CD4-positive, alpha-beta T cell (primary cell): ENCODE data around the gene MUSK. TPM values are rescaled to one million over a fixed set of nuclear protein-coding genes. Genes with fewer than 3 reads are reported as not detected.

Source experiments
- ATAC-seq: fragments of 200-7000 bp; cut with Tn5 transposase; one replicate; pipeline ENCODE4 v1.10.0; 2022; ENCODE audit warnings: mild to moderate bottlenecking; ENCODE audit not compliant: poor library complexity
- CTCF ChIA-PET: fragments of 350-600 bp; sonication (Branson Sonifier 250); formaldehyde crosslinking; loops from one replicate; lab custom pipeline; 2021; ENCODE audit warnings: antibody characterized with exemption, inconsistent platforms; lab: Charles Lee
- POLR2A ChIA-PET: fragments of 350-600 bp; sonication (Branson Sonifier 250); formaldehyde crosslinking; loops from one replicate; lab custom pipeline; 2021; ENCODE audit warnings: antibody characterized with exemption, inconsistent platforms; lab: Charles Lee
- DNase-seq, 14 experiments: peaks; one replicate each; pipeline ENCODE4 v3.0.0-alpha.2; 2013 to 2020; ENCODE audit warnings: mixed read lengths in 2 of 14
- H3K27ac ChIP-seq, 2 donors: one replicate each; pipeline versions ENCODE4 v1.5.1 to v1.7.0; 2013; ENCODE audit warnings: low read length in 2 of 2, low read depth in 1 of 2, mild to moderate bottlenecking in 1 of 2
- H3K27me3 ChIP-seq, 2 experiments: 1 replicate in 1 of 2; 2 replicates in 1 of 2; pipeline versions ENCODE4 v1.6.1 to v1.7.0; 2013; ENCODE audit warnings: low read length in 2 of 2, control low read depth in 1 of 2, mild to moderate bottlenecking in 1 of 2, moderate library complexity in 1 of 2; ENCODE audit not compliant: insufficient read depth in 2 of 2, control insufficient read depth in 1 of 2
- H3K36me3 ChIP-seq: one replicate; pipeline ENCODE4 v1.6.1; 2013; ENCODE audit warnings: low read length, control low read depth; ENCODE audit not compliant: insufficient read depth
- H3K4me1 ChIP-seq: one replicate; pipeline ENCODE4 v1.6.1; 2013; ENCODE audit warnings: low read length, control low read depth; ENCODE audit not compliant: insufficient read depth
- H3K4me3 ChIP-seq: one replicate; pipeline ENCODE4 v1.5.1; 2013; ENCODE audit warnings: mild to moderate bottlenecking, low read length, moderate library complexity
- H3K9me3 ChIP-seq, 2 experiments: 1 replicate in 1 of 2; 2 replicates in 1 of 2; pipeline versions ENCODE4 v1.6.1 to v1.7.0; 2013; ENCODE audit warnings: low read length in 2 of 2, mild to moderate bottlenecking in 2 of 2, control low read depth in 1 of 2, moderate library complexity in 1 of 2; ENCODE audit not compliant: control insufficient read depth in 1 of 2, insufficient read depth in 1 of 2
- H3K27ac Mint-ChIP-seq: one replicate; pipeline ENCODE4 v1.8.0; 2020; ENCODE audit warnings: mixed read lengths
- H3K27me3 Mint-ChIP-seq: one replicate; pipeline ENCODE4 v1.8.0; 2021; ENCODE audit warnings: mixed read lengths
- H3K36me3 Mint-ChIP-seq: one replicate; pipeline ENCODE4 v1.8.0; 2021; ENCODE audit warnings: low read depth, mixed read lengths
- H3K4me1 Mint-ChIP-seq: one replicate; pipeline ENCODE4 v1.8.0; 2021; ENCODE audit warnings: low read depth, mixed read lengths
- H3K4me3 Mint-ChIP-seq: one replicate; pipeline ENCODE4 v1.8.0; 2020; ENCODE audit warnings: mild to moderate bottlenecking, mixed read lengths
- H3K9me3 Mint-ChIP-seq: one replicate; pipeline ENCODE4 v1.8.0; 2020; ENCODE audit warnings: mixed read lengths
- intact Hi-C, 2 experiments: fragments of 100-400 bp; cut with DNase I in 1 of 2; cut with micrococcal nuclease in 1 of 2; formaldehyde crosslinking; loops; one replicate each; pipeline versions ENCODE4 v1.15.1 to v1.9.0; 2023 to 2025; cut with DNase I, micrococcal nuclease
- total RNA-seq, 174 experiments: library from RNA in 2 of 174; stranded (reverse) in 2 of 174; gene quantifications; one replicate each; pipeline ENCODE4 v1.2.3 and lab custom pipeline; 2021 to 2026
- TF ChIP-seq, protein P1 (sequence below): fragments of 200-600 bp; IDR thresholded peaks from one replicate; pipeline ENCODE4 v1.8.0; 2022; ENCODE audit warnings: antibody characterized with exemption, mild to moderate bottlenecking

The MUSK gene
- total RNA-seq, 2 experiments from 2014 or later = not detected

DNA sequence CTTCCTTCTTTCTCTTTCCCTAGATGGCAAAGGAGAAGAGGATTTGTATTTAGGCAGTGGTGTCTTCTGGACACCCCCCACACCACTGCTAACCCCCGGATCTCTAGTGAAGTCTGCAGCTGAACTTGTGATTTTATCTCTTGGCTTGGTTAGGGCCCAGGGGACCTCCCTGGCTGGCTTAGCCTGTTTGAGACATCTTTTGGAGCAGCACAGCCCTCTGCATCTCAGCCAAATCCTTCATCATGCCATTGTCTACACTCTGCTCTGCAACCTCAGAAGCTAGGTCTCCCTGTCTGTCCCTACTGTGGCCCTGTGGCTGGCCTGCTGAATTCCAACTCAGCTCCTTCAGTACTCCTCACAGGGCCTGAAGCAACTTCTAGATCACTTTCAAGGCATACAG, 81.7 kb downstream of the MUSK start:
- TF ChIP-seq, protein P1, sequence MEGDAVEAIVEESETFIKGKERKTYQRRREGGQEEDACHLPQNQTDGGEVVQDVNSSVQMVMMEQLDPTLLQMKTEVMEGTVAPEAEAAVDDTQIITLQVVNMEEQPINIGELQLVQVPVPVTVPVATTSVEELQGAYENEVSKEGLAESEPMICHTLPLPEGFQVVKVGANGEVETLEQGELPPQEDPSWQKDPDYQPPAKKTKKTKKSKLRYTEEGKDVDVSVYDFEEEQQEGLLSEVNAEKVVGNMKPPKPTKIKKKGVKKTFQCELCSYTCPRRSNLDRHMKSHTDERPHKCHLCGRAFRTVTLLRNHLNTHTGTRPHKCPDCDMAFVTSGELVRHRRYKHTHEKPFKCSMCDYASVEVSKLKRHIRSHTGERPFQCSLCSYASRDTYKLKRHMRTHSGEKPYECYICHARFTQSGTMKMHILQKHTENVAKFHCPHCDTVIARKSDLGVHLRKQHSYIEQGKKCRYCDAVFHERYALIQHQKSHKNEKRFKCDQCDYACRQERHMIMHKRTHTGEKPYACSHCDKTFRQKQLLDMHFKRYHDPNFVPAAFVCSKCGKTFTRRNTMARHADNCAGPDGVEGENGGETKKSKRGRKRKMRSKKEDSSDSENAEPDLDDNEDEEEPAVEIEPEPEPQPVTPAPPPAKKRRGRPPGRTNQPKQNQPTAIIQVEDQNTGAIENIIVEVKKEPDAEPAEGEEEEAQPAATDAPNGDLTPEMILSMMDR = no peak
- DNase-seq (no peak), ATAC-seq (no peak)
- H3K4me3 Mint-ChIP-seq = no peak overlapping the region
- intact Hi-C loops = no loop called here
- Histone ChIP-seq H3K4me1 (no peaks in the 10 kb centered on the region), H3K27ac (no peak overlapping the region), H3K9me3 (no peaks in the 10 kb centered on the region), H3K27me3 (no peaks in the 10 kb centered on the region), H3K4me3 (no peak overlapping the region), H3K36me3 (no peaks in the 10 kb centered on the region)
- no peaks in the 10 kb centered on the region for H3K9me3 Mint-ChIP-seq
- H3K27ac Mint-ChIP-seq = no peak overlapping the region
- H3K36me3 Mint-ChIP-seq = no peaks in the 10 kb centered on the region
- no peaks in the 10 kb centered on the region for H3K4me1 Mint-ChIP-seq
- H3K27me3 Mint-ChIP-seq = no peaks in the 10 kb centered on the region
- POLR2A ChIA-PET = no interaction called here
- CTCF ChIA-PET = no interaction called here

DNA sequence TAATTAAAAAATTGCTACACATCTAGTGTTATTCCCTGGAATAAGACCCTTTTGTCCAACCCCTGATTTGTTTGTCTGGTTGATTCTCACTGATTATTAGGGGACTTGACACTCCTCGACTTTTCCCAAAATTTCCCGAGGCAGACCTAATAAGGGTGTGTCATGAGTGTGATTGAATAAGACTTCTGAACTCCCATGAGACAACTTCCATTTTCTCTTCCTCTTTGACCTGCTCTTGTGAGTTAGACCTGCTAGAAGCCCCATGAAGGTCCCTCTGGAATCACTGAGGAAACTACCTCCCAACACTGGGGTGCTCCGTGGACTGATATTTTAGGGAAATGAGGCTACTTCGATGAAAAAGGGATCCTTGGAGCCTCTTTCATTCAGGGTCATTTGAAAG, 83.4 kb downstream of the MUSK start:
- no peak for ATAC-seq
- ChIA-PET CTCF (no interaction called here), POLR2A (no interaction called here)
- Histone ChIP-seq H3K27ac (no peak overlapping the region), H3K36me3 (no peaks in the 10 kb centered on the region), H3K4me1 (no peaks in the 10 kb centered on the region), H3K9me3 (no peaks in the 10 kb centered on the region), H3K4me3 (no peak overlapping the region), H3K27me3 (no peaks in the 10 kb centered on the region)
- Mint-ChIP-seq H3K9me3 (no peaks in the 10 kb centered on the region), H3K27ac (no peak overlapping the region), H3K36me3 (no peaks in the 10 kb centered on the region), H3K4me3 (no peak overlapping the region), H3K4me1 (no peaks in the 10 kb centered on the region), H3K27me3 (no peaks in the 10 kb centered on the region)
- intact Hi-C loops = no loop called here
- TF ChIP-seq, protein P1 = no peak
- no peak for DNase-seq

DNA sequence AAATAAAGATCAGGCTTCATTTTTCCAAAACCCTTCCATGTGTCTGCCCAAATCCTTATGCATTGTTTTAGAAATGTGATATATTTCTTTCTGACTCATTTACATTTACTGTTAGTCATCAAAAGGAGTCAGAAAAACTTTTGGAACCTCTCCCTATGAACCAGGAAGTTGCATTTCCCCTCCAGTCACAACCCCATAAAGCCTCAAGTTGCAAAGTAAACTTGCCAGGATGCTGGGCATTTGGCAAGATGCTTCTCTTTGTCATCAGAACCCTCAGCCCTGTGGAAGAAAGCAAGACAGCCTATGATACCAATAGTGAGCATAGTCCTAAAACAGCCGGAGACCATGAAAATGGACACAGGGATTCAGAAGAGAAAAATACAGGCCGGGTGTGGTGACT, 84.2 kb downstream of the MUSK start:
- no peaks in the 10 kb centered on the region for H3K27me3 Mint-ChIP-seq
- DNase-seq = peak in 1 of 14 experiments; percentile 12
- no peaks in the 10 kb centered on the region for H3K27me3 ChIP-seq
- H3K27ac Mint-ChIP-seq = no peak overlapping the region
- H3K36me3 ChIP-seq = no peaks in the 10 kb centered on the region
- TF ChIP-seq, protein P1 = no peak
- ChIA-PET CTCF (no interaction called here), POLR2A (no interaction called here)
- ATAC-seq = no peak
- no peaks in the 10 kb centered on the region for H3K36me3 Mint-ChIP-seq
- no peak overlapping the region for H3K4me3 Mint-ChIP-seq
- no peaks in the 10 kb centered on the region for H3K9me3 ChIP-seq
- H3K4me3 ChIP-seq = no peak overlapping the region
- H3K9me3 Mint-ChIP-seq = no peaks in the 10 kb centered on the region
- H3K4me1 Mint-ChIP-seq = no peaks in the 10 kb centered on the region
- H3K27ac ChIP-seq = no peak overlapping the region
- no peaks in the 10 kb centered on the region for H3K4me1 ChIP-seq
- intact Hi-C loops = no loop called here
